Pancreas (tissue), 10 donors: ENCODE measurements around the gene INO80E. TPM values are rescaled to one million over a fixed set of nuclear protein-coding genes. Genes with fewer than 3 reads are reported as not detected.
A peak's percentile ranks its signal among the peaks of the same experiment; 100 is the strongest.

Source experiments
- ATAC-seq, 4 donors: fragments of 200-7000 bp; cut with Tn5 transposase; one replicate each; pipeline versions ENCODE4 v1.8.0 to v1.9.1; 2020; ENCODE audit warnings: mild to moderate bottlenecking in 4 of 4, moderate library complexity in 4 of 4
- DNase-seq, 6 donors: peaks; one replicate each; pipeline ENCODE4 v3.0.0-alpha.2; 2020
- FAIRE-seq: peaks from 2 replicates; lab custom pipeline; 2012; peaks lifted over from hg19 to GRCh38; lab: Jason Lieb, UNC
- H3K27ac ChIP-seq, 4 donors: fragments of 200-600 bp; sonication (generic); 1 replicate in 3 of 4; 2 replicates in 1 of 4; pipeline versions ENCODE4 v1.5.0 to v1.8.0; 2020
- H3K27me3 ChIP-seq, 4 donors: fragments of 200-600 bp; one replicate each; pipeline ENCODE4 v1.8.0; 2021
- H3K36me3 ChIP-seq, 3 donors: fragments of 200-600 bp; sonication (generic) in 1 of 3; one replicate each; pipeline versions ENCODE4 v1.5.0 to v1.8.0; 2020 to 2021
- H3K4me1 ChIP-seq, 3 donors: fragments of 200-600 bp; one replicate each; pipeline ENCODE4 v1.8.0; 2021
- H3K4me3 ChIP-seq, 4 donors: fragments of 200-600 bp; sonication (generic) in 2 of 4; one replicate each; pipeline versions ENCODE4 v1.5.0 to v1.8.0; 2020 to 2021
- H3K9me3 ChIP-seq, 4 donors: fragments of 200-600 bp; one replicate each; pipeline ENCODE4 v1.8.0; 2021
- CTCF ChIP-seq, 4 donors: fragments of 200-600 bp; sonication (generic) in 3 of 4; IDR thresholded peaks; one replicate each; pipeline versions ENCODE4 v1.5.0 to v1.8.0; 2021; ENCODE audit warnings: antibody characterized with exemption in 4 of 4
- WGBS, 2 donors: extraction: QIAGEN DNeasy Blood & Tissue Kit; methylation state at CpG; one replicate each; pipeline ENCODE4 v1.1.7; 2013; 5-methylcytosine and 5-hydroxymethylcytosine counted together
- intact Hi-C, 3 donors: fragments of 100-400 bp; cut with DNase I; formaldehyde crosslinking; loops; one replicate each; pipeline versions ENCODE4 v1.11.1 to v1.14.2; 2022
- polyA plus RNA-seq, 2 donors: library from polyadenylated mRNA; stranded (reverse); fragments of 200-250 nt; gene quantifications; one replicate each; pipeline ENCODE4 v1.2.3, GENCODE V29; 2013
- total RNA-seq, 6 donors: library from RNA; stranded (reverse); fragmentation: NEBNext Ultra II Directional in 4 of 6; extraction: Animal tissue kit (Norgen Biotek cat#: 25700) in 4 of 6; gene quantifications; one replicate each; pipeline versions ENCODE4 v1.2.1 to v1.2.4, GENCODE V29; 2021 to 2023
- donor health status: healthy with polysubstance abuse.
- donor health status: DM: no; HTN: no; CAD: no; lungs with moderate emphysema.
- donor health status: DM: no; HTN: no; CAD: no.
- donor health status: control.
- donor health status: control.
- donor health status: Bipolar disorder and iron deficiency.
- donor health status: DM: yes; HTN: yes; CAD: no.
- donor health status: DM: no; HTN: no; CAD: no.
- donor health status: DM: no; HTN: no; CAD: no.
- donor health status: DM: yes; HTN: yes; CAD: no.

INO80E gene
- total and polyA plus RNA-seq, 8 donors, result 24.0 to 113 (median 32.5) TPM

- no peaks in the 10 kb centered on the region for H3K36me3 ChIP-seq
- WGBS, 2 donors, result 39 to 57% methylated on average over 12 to 16 of the region's 16 CpGs
- H3K4me3 ChIP-seq, result no peak overlapping the region
- no peaks in the 10 kb centered on the region for H3K27me3 ChIP-seq
- no peaks in the 10 kb centered on the region for H3K9me3 ChIP-seq
- FAIRE-seq (no peak), DNase-seq (no peak), ATAC-seq (no peak)
- intact Hi-C loops, result loop anchor here in 1 of 3 donors (5.0 kb wide), 1 partner anchor 327 kb away; no protein-coding TSS in a partner anchor
- no peak overlapping the region for H3K27ac ChIP-seq
- no peaks in the 10 kb centered on the region for H3K4me1 ChIP-seq
- no peak for TF ChIP-seq CTCF (IDR thresholded peaks at IDR 0.05)
These were observed 28.4 kb downstream of the INO80E start for GRCh38 chr16:30024451-30024850.

- 50 to 65% methylated on average over 20 of the region's 20 CpGs for WGBS, 2 donors
These were observed 29.1 kb downstream of the INO80E start for GRCh38 chr16:30025156-30025555.

GRCh38 chr16:30025574-30025973, 29.5 kb downstream of the INO80E start:
- TF ChIP-seq CTCF (IDR thresholded peaks at IDR 0.05), result no peak
- 33 to 46% methylated on average over 7 of the region's 7 CpGs for WGBS, 2 donors
- no peak overlapping the region for H3K4me3 ChIP-seq
- no peak for ATAC-seq
- FAIRE-seq, result no peak
- no peak overlapping the region for H3K27ac ChIP-seq
- no peaks in the 10 kb centered on the region for H3K4me1 ChIP-seq
- H3K9me3 ChIP-seq, result no peaks in the 10 kb centered on the region
- H3K36me3 ChIP-seq, result no peaks in the 10 kb centered on the region
- DNase-seq, result no peak
- no peaks in the 10 kb centered on the region for H3K27me3 ChIP-seq
- intact Hi-C loops, result no loop called here

More at GRCh38 chr16:30025156-30025555, 29.1 kb downstream of the INO80E start:
- no peaks in the 10 kb centered on the region for H3K27me3 ChIP-seq
- no peak for TF ChIP-seq CTCF (IDR thresholded peaks at IDR 0.05)
- DNase-seq (no peak), ATAC-seq (no peak), FAIRE-seq (no peak)
- H3K4me3 ChIP-seq, result no peak overlapping the region
- H3K9me3 ChIP-seq, result no peaks in the 10 kb centered on the region
- no peak overlapping the region for H3K27ac ChIP-seq
- intact Hi-C loops, result no loop called here
- no peaks in the 10 kb centered on the region for H3K36me3 ChIP-seq
- H3K4me1 ChIP-seq, result no peaks in the 10 kb centered on the region

GRCh38 chr16:30026449-30026848, 30.4 kb downstream of the INO80E start:
- no peak overlapping the region for H3K4me3 ChIP-seq
- no peaks in the 10 kb centered on the region for H3K36me3 ChIP-seq
- no peak for ATAC-seq
- intact Hi-C loops, result no loop called here
- WGBS, 2 donors, result 69 to 81% methylated on average over 18 of the region's 18 CpGs
- no peaks in the 10 kb centered on the region for H3K9me3 ChIP-seq
- H3K27me3 ChIP-seq, result peaks cover 0 to under 1% (median 0%) of the 10 kb centered on the region in 4 donors
- no peak for TF ChIP-seq CTCF (IDR thresholded peaks at IDR 0.05)
- peak in 1 of 6 donors; percentile 61 for DNase-seq
- FAIRE-seq, result no peak
- H3K27ac ChIP-seq, result no peak overlapping the region
- peaks cover 0 to 5% (median 0%) of the 10 kb centered on the region in 3 donors for H3K4me1 ChIP-seq

- DNase-seq (no peak), FAIRE-seq (no peak), ATAC-seq (no peak)
- no peak overlapping the region for H3K27ac ChIP-seq
- peaks cover 0 to 11% (median 0%) of the 10 kb centered on the region in 4 donors for H3K27me3 ChIP-seq
- TF ChIP-seq CTCF (IDR thresholded peaks at IDR 0.05), result no peak
- H3K36me3 ChIP-seq, result no peaks in the 10 kb centered on the region
- intact Hi-C loops, result no loop called here
- WGBS, 2 donors, result 45 to 48% methylated on average over 13 of the region's 13 CpGs
- no peaks in the 10 kb centered on the region for H3K9me3 ChIP-seq
- no peak overlapping the region for H3K4me3 ChIP-seq
- peaks cover 0 to 5% (median 0%) of the 10 kb centered on the region in 3 donors for H3K4me1 ChIP-seq
These were observed 31.8 kb downstream of the INO80E start for GRCh38 chr16:30027588-30028437.
